H1 (cell line): ENCODE data around the gene ZNF785. TPM values are rescaled to one million over a fixed set of nuclear protein-coding genes. Genes with fewer than 3 reads are reported as not detected.
A peak's percentile ranks its signal among the peaks of the same experiment; 100 is the strongest.
"Not testable (repeated sequence)": the region's sequence is repeated elsewhere in the genome, so short reads cannot be mapped to it uniquely, and the experiment has no call there.

Experiments
- CTCF ChIA-PET: fragments of 300-600 bp; sonication (Branson Sonifier 250); formaldehyde crosslinking; loops from one replicate; lab custom pipeline; 2021; ENCODE audit not compliant: partially characterized antibody; lab: Charles Lee
- POLR2A ChIA-PET: fragments of 300-600 bp; sonication (Branson Sonifier 250); formaldehyde crosslinking; loops from one replicate; lab custom pipeline; 2021; ENCODE audit warnings: inconsistent platforms; ENCODE audit not compliant: partially characterized antibody; lab: Charles Lee
- DNase-seq, 2 experiments: peaks; one replicate each; pipeline versions ENCODE4 v3.0.0 to v3.0.0-alpha.2; 2010 to 2022; ENCODE audit warnings: low spot score in 2 of 2, low read depth in 1 of 2, mixed read lengths in 1 of 2
- FAIRE-seq: peaks from 2 replicates; lab custom pipeline; 2011; peaks lifted over from hg19 to GRCh38; lab: Jason Lieb, UNC
- H2AFZ ChIP-seq: 2 replicates; pipeline ENCODE4 v1.8.1; 2012; ENCODE audit warnings: low read length, inconsistent platforms
- H2AK5ac ChIP-seq: 2 replicates; pipeline ENCODE4 v1.6.1; 2013; ENCODE audit warnings: low read depth, low read length
- H2BK120ac ChIP-seq: replicated peaks from 2 replicates; pipeline ENCODE3; 2013; ENCODE audit warnings: low read depth, low read length, inconsistent platforms
- H2BK12ac ChIP-seq: 2 replicates; pipeline ENCODE4 v1.6.1; 2013; ENCODE audit warnings: low read depth, low read length
- H2BK15ac ChIP-seq: 2 replicates; pipeline ENCODE4 v1.6.1; 2013; ENCODE audit warnings: low read length
- H2BK20ac ChIP-seq: 2 replicates; pipeline ENCODE4 v1.6.1; 2013; ENCODE audit warnings: low read length
- H2BK5ac ChIP-seq: 2 replicates; pipeline ENCODE4 v1.6.1; 2013; ENCODE audit warnings: low read depth, low read length
- H3K14ac ChIP-seq: 2 replicates; pipeline ENCODE4 v1.6.1; 2013; ENCODE audit warnings: inconsistent platforms; ENCODE audit not compliant: insufficient read length
- H3K18ac ChIP-seq: 2 replicates; pipeline ENCODE4 v1.6.1; 2013; ENCODE audit warnings: low read length; ENCODE audit errors: extremely low read depth
- H3K23ac ChIP-seq: 2 replicates; pipeline ENCODE4 v1.6.1; 2013; ENCODE audit warnings: inconsistent platforms; ENCODE audit not compliant: insufficient read length
- H3K23me2 ChIP-seq: 2 replicates; pipeline ENCODE4 v1.6.1; 2013; ENCODE audit warnings: low read depth, low read length
- H3K27ac ChIP-seq: 2 replicates; pipeline ENCODE4 v1.6.1; 2011; ENCODE audit warnings: low read depth, low read length, inconsistent platforms
- H3K27me3 ChIP-seq, 4 experiments: replicated peaks in 1 of 4; 1 replicate in 1 of 4; 2 replicates in 3 of 4; pipeline versions ENCODE4 v1.6.1 to v1.8.1; 2011 to 2013; ENCODE audit warnings: low read length in 3 of 4, mild to moderate bottlenecking in 3 of 4, inconsistent platforms in 2 of 4, mixed read lengths in 2 of 4, moderate library complexity in 1 of 4; ENCODE audit not compliant: control insufficient read depth in 3 of 4, insufficient read depth in 3 of 4; ENCODE audit errors: extremely low read depth in 1 of 4
- H3K36me3 ChIP-seq, 4 experiments: 2 replicates each; pipeline versions ENCODE4 v1.6.1 to v1.8.1; 2011 to 2013; ENCODE audit warnings: mild to moderate bottlenecking in 4 of 4, low read length in 3 of 4, moderate library complexity in 2 of 4, control low read depth in 1 of 4, inconsistent platforms in 1 of 4; ENCODE audit not compliant: insufficient read depth in 4 of 4, control insufficient read depth in 2 of 4
- H3K4ac ChIP-seq: replicated peaks from 2 replicates; pipeline ENCODE3; 2013; ENCODE audit warnings: low read length, low read depth, mixed read lengths, inconsistent platforms; ENCODE audit not compliant: insufficient read length
- H3K4me1 ChIP-seq, 4 experiments: replicated peaks in 1 of 4; 1 replicate in 1 of 4; 2 replicates in 3 of 4; pipeline versions ENCODE4 v1.6.1 to v1.8.1; 2011 to 2013; ENCODE audit warnings: low read length in 3 of 4, inconsistent platforms in 2 of 4, mixed read lengths in 1 of 4; ENCODE audit not compliant: insufficient read depth in 4 of 4, control insufficient read depth in 3 of 4
- H3K4me2 ChIP-seq, 2 experiments: 2 replicates each; pipeline versions ENCODE4 v1.6.1 to v1.8.1; 2011 to 2013; ENCODE audit warnings: low read depth in 2 of 2, low read length in 2 of 2, control low read depth in 1 of 2, inconsistent platforms in 1 of 2, mild to moderate bottlenecking in 1 of 2; ENCODE audit not compliant: insufficient read depth in 1 of 2
- H3K4me3 ChIP-seq, 4 experiments: fragments of 200-600, 300-600 bp in 1 of 4; sonication (generic), shearing (Covaris generic), sonication (Bioruptor Twin) in 1 of 4; 2 replicates each; pipeline versions ENCODE4 v1.5.1 to v1.8.1; 2011 to 2016; ENCODE audit warnings: low read length in 4 of 4, low read depth in 3 of 4, control low read depth in 2 of 4, inconsistent platforms in 2 of 4, mild to moderate bottlenecking in 2 of 4, mixed read lengths in 1 of 4, moderate library complexity in 1 of 4; ENCODE audit not compliant: insufficient read depth in 2 of 4; ENCODE audit errors: extremely low read depth in 1 of 4
- H3K56ac ChIP-seq: replicated peaks from 2 replicates; pipeline ENCODE3; 2013; ENCODE audit warnings: low read depth, mild to moderate bottlenecking, mixed read lengths, low read length, inconsistent platforms; ENCODE audit not compliant: insufficient read length
- H3K79me1 ChIP-seq: 2 replicates; pipeline ENCODE4 v1.6.1; 2013; ENCODE audit warnings: low read depth, low read length, control low read depth
- H3K79me2 ChIP-seq, 2 experiments: 2 replicates each; pipeline versions ENCODE4 v1.6.1 to v1.8.1; 2012 to 2013; ENCODE audit warnings: low read length in 2 of 2, mild to moderate bottlenecking in 2 of 2, inconsistent platforms in 1 of 2; ENCODE audit not compliant: insufficient read depth in 2 of 2, control insufficient read depth in 1 of 2
- H3K9ac ChIP-seq, 4 experiments: replicated peaks in 1 of 4; 1 replicate in 1 of 4; 2 replicates in 3 of 4; pipeline versions ENCODE4 v1.6.1 to v1.8.1; 2011 to 2013; ENCODE audit warnings: low read depth in 3 of 4, low read length in 3 of 4, control low read depth in 2 of 4, mild to moderate bottlenecking in 2 of 4, moderate library complexity in 2 of 4, inconsistent platforms in 1 of 4; ENCODE audit errors: extremely low read depth in 1 of 4
- H3K9me3 ChIP-seq, 2 experiments: 2 replicates each; pipeline versions ENCODE4 v1.6.1 to v1.8.1; 2012 to 2013; ENCODE audit warnings: mild to moderate bottlenecking in 2 of 2, moderate library complexity in 2 of 2, control low read depth in 1 of 2, inconsistent platforms in 1 of 2, low read depth in 1 of 2, low read length in 1 of 2, mixed read lengths in 1 of 2; ENCODE audit not compliant: insufficient read depth in 2 of 2
- H4K20me1 ChIP-seq, 2 experiments: replicated peaks in 1 of 2; 2 replicates each; pipeline versions ENCODE3 to v1.8.1; 2011 to 2013; ENCODE audit warnings: inconsistent platforms in 2 of 2, low read length in 2 of 2, mild to moderate bottlenecking in 1 of 2; ENCODE audit not compliant: insufficient read depth in 2 of 2, control insufficient read depth in 1 of 2
- H4K5ac ChIP-seq: 2 replicates; pipeline ENCODE4 v1.6.1; 2013; ENCODE audit warnings: low read length, low read depth, mixed read lengths, inconsistent platforms; ENCODE audit not compliant: insufficient read length
- H4K8ac ChIP-seq: 2 replicates; pipeline ENCODE4 v1.8.0; 2013; ENCODE audit warnings: mild to moderate bottlenecking, moderate library complexity, low read length, inconsistent platforms; ENCODE audit not compliant: insufficient read depth; ENCODE audit errors: extremely low read depth
- H4K91ac ChIP-seq: replicated peaks from 2 replicates; pipeline ENCODE3; 2013; ENCODE audit warnings: low read length, mixed read lengths, inconsistent platforms; ENCODE audit not compliant: insufficient read length
- WGBS, 2 experiments: shearing (Covaris generic) in 1 of 2; methylation state at CpG; one replicate each; pipeline versions ENCODE4 v1.1.6 to v1.1.7; 2013 to 2015; ENCODE audit warnings: low lambda C conversion rate in 2 of 2, mixed read lengths in 2 of 2, inconsistent platforms in 1 of 2, low coverage in 1 of 2, missing lambda C conversion rate in 1 of 2; ENCODE audit not compliant: insufficient replicate concordance in 2 of 2, insufficient coverage in 1 of 2, insufficient read length in 1 of 2; ENCODE audit errors: extremely low coverage in 1 of 2, missing lambda C conversion rate in 1 of 2; 5-methylcytosine and 5-hydroxymethylcytosine counted together
- polyA plus RNA-seq, 7 experiments: library from polyadenylated mRNA; depleted of rRNA in 3 of 7; stranded (reverse) in 5 of 7; unstranded in 2 of 7; fragments of >200 nt in 5 of 7; fragments of 200-250 nt in 2 of 7; gene quantifications; 1 replicate in 5 of 7; 2 replicates in 1 of 7; 4 replicates in 1 of 7; pipeline versions ENCODE4 v1.2.1 to v1.2.3, GENCODE V29; 2011 to 2013; ENCODE audit warnings: missing spikeins in 2 of 7, mixed read lengths in 2 of 7
- total RNA-seq: library from RNA; stranded (reverse); fragmentation: NEBNext Ultra II Directional; extraction: Animal tissue kit (Norgen Biotek cat#: 25700); gene quantifications from 2 replicates; pipeline ENCODE4 v1.2.1, GENCODE V29; 2021

The ZNF785 gene
- total and polyA plus RNA-seq, 2 of the 8 experiments (the other 6 are each of a cell fraction or from before 2014, with no cell fraction given): 8.6 to 12.9 TPM

DNA sequence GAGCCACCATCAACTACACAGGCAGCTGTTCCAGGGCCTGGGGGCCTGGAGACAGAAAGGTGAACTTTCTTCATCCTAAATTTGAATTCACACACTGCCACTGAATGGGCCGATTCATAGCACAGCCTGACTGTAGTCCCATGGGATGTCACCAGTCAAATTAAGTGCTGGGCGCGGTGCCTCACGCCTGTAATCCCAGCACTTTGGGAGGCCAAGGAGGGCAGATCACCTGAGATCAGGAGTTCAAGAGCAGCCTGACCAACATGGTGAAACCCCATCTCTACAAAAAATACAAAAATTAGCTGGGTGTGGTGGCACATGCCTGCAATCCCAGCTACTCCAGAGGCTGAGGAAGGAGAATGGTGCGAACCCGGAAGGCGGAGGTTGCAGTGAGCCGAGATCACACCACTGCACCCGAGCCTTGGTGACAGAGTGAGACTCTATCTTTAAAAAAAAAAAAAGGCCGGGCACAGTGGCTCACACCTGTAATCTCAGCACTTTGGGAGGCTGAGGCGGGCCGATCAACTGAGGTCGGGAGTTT, 45.4 kb downstream of the ZNF785 start:
- not testable (repeated sequence) for DNase-seq, H3K14ac ChIP-seq, H3K4me3 ChIP-seq, H4K5ac ChIP-seq, H3K9ac ChIP-seq, H3K36me3 ChIP-seq, H2AK5ac ChIP-seq, H2BK5ac ChIP-seq, H3K4me2 ChIP-seq, H3K79me2 ChIP-seq, H2BK20ac ChIP-seq, H2BK120ac ChIP-seq, H3K56ac ChIP-seq, H4K8ac ChIP-seq, H2AFZ ChIP-seq, H3K23me2 ChIP-seq, H4K91ac ChIP-seq, H3K27ac ChIP-seq, H3K4ac ChIP-seq, H4K20me1 ChIP-seq, H3K79me1 ChIP-seq, H3K9me3 ChIP-seq, H2BK15ac ChIP-seq, FAIRE-seq, H2BK12ac ChIP-seq, H3K23ac ChIP-seq, H3K27me3 ChIP-seq
- ChIA-PET CTCF (interaction anchor here (0.6 to 1.4 kb wide), 3 partner anchors 18 to 35 kb away, joined by 3 read pairs; partner anchors contain the start of gene ZNF764), POLR2A (interaction anchor here (1.0 to 1.2 kb wide), 4 partner anchors 11 to 122 kb away, joined by 3 to 4 read pairs (median 3); partner anchors contain the start of genes ZNF689 and ZNF764)
- 87% methylated on average over 10 of the region's 13 CpGs; no CpG with 5 or more reads in 1 of the 2 experiments for WGBS, 2 experiments
- peak overlapping the region; percentile 48; the same call in 1 of the 2 replicates for H3K18ac ChIP-seq
- H3K4me1 ChIP-seq: peaks cover 7 to 27% (median 17%) of the 10 kb centered on the region in 4 experiments
